HT1080 (cell line): ENCODE measurements around the gene PDE11A. TPM values are rescaled to one million over a fixed set of nuclear protein-coding genes. Genes with fewer than 3 reads are reported as not detected.

ENCODE experiments used
- DNase-seq: peaks from one replicate; pipeline ENCODE4 v3.0.0-alpha.2; 2015; ENCODE audit warnings: low read depth
- total RNA-seq: library from RNA; depleted of rRNA; stranded (reverse); fragments of >200 nt; shearing (Covaris generic); gene quantifications from 2 replicates; pipeline ENCODE4 v1.2.3, GENCODE V29; 2014

The PDE11A gene
- total RNA-seq, 1 experiment from 2014 or later, result 0.42 TPM

- no peak for DNase-seq
These were observed 438.7 kb downstream of the PDE11A start for GRCh38 chr2:177633910-177634294.

- DNase-seq, result no peak
These were observed 439.5 kb downstream of the PDE11A start for GRCh38 chr2:177633111-177633510.

- no peak for DNase-seq
These were observed 440.9 kb downstream of the PDE11A start for GRCh38 chr2:177631680-177632079.

DNA sequence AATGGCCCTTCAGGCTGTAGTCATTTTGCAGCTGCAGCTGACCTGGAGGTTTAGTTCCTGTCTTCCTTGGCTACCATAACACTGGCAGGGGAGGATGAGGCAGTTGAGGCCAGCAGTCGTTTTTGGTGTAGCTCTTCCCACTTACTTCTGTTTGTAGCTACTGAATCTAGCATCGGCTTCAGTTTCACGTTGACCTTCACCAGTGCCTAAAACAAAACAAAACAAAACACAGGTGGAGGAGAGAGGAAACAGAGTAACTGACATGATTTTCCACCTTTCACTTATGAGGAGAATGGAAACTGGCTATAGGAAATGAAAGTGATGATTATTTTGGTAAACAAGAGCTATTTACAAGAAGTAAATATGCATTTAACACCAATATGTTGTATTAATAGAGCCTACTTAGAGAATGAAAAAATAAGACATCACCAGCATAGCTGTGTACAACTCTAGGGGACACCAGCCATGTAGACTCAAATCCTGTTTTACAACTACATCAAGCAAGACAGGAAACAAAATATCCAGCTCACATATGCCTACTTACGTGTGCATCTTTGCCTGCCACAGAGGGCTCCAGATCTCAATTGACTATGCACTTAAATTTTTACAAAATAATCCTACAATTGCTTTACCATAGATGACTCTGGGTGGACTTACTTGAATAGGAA is 443.1 kb downstream of the PDE11A start:
- no peak for DNase-seq

GRCh38 chr2:177628831-177629230 is 443.7 kb downstream of the PDE11A start:
- no peak for DNase-seq

GRCh38 chr2:177625744-177626650 is 446.6 kb downstream of the PDE11A start:
- peak; percentile 23 for DNase-seq

GRCh38 chr2:177622521-177622920 is 450.1 kb downstream of the PDE11A start:
- DNase-seq, result no peak

GRCh38 chr2:177619986-177620385 is 452.6 kb downstream of the PDE11A start:
- DNase-seq, result no peak

- DNase-seq, result no peak
These were observed 453.1 kb downstream of the PDE11A start for GRCh38 chr2:177619461-177619860.

GRCh38 chr2:177618255-177619253 is 454.0 kb downstream of the PDE11A start:
- peak; percentile 84 for DNase-seq

DNA sequence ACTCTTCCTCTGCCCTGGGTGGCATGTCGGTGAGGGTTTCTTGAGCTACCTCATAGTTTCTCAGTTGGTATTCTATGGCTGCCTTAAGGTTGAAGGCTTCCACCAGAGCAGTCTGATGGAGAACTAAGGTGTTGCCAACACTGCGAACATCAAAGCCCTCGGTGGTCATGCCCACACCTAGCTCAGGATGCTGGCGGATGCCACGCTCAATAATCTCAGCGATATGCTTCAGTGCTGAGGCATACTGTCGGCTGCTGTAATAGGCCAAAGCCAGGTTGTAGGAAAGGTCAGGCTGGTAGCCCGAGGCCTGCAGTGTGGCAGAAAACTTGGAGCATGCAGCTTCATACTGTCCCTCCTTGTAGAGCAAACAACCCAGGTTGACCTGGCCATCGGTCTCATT is 454.7 kb downstream of the PDE11A start:
- no peak for DNase-seq

GRCh38 chr2:177616731-177617130 is 455.8 kb downstream of the PDE11A start:
- DNase-seq, result no peak

GRCh38 chr2:177616066-177616465 is 456.5 kb downstream of the PDE11A start:
- DNase-seq, result no peak

- DNase-seq, result no peak
These were observed 459.9 kb downstream of the PDE11A start for GRCh38 chr2:177612659-177613058.

- DNase-seq, result no peak
These were observed 461.2 kb downstream of the PDE11A start for GRCh38 chr2:177611310-177611886.

- DNase-seq, result no peak
These were observed 461.8 kb downstream of the PDE11A start for GRCh38 chr2:177610813-177611212.

GRCh38 chr2:177606636-177607035 is 465.9 kb downstream of the PDE11A start:
- DNase-seq, result peak; percentile 35

DNA sequence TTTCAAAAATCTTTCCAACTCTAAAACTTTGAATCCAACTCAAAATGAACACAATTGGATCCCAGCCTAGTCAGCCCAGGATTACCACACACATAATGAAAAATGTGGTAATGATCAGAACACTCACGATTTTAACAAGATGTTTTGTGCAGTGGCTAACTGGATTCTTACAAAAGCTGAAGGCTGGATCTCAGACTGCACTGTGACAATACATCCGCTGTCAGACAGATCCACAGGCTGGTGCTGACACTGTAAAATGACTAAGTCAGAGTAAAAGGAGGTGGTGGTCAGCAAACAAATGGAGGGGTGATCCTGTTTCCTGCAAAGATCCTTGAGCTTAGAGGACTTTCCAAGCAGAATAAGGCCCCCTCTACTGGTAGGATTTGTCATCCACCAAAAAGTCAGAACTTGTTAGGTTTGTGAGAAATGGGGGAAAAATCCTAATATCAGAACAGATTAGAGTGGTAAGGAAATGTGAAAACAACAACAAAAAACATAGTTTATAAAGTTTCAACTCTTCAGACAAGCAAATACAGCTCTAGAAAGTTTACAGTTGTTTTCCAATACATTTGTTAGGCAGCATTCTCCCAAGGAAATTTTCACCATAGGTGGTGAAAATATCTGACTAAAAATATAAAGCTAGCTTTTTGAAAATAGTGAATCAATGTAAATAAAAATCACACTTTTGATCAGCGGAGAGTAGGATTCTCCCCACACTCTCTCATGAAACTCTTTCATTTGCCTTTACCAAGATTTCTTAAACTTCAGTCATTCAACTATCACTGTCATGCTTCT is 468.1 kb downstream of the PDE11A start:
- peak; percentile 73 for DNase-seq

GRCh38 chr2:177603768-177604167 is 468.8 kb downstream of the PDE11A start:
- DNase-seq, result no peak

DNA sequence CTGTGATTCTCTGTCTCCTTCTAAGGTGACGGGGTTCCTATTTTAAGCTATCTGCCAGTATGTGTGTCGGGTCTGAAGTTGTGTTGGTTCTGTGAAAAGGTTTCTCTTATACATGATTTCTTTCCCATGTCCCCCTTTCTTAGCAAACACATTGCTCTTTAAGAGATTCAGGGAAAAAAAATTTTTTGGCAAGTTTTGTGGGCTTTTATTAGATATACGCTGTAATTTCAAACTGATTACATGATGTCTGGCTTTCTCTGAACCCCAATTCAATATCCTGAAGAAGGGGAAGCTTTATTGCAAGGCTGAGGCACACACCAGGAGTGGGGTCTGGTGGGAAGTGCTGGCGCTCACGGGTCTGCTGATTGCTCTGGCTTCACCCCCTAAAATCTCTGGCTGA is 469.4 kb downstream of the PDE11A start:
- DNase-seq, result no peak
